ENCODE data around the gene KDM8.

DNA sequence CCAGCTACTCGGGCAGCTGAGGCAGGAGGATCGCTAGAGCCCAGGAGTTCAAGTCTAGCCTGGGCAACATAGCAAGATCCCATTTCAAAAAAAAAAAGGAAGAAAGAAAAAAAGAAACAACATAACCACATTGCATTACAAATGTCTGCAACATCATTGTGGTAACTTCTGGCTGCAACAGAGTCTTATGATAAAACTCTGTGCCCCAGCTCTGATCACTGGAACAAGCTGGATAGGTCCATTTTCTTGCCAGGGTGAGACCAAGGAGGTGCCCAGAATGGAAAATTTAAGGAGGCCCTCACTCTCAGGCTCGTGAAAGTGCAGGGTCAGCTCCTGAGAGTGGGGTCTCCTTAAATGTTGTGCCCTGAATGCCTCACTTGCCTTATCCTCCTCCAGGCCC is 37.8 kb upstream of the KDM8 start:
- TF ChIP-seq POLR2A (IDR thresholded peaks at IDR 0.05; ENCODE audit: low read depth) (no peak), POLR2AphosphoS5 (IDR thresholded peaks at IDR 0.05) (no peak), EP300 (IDR thresholded peaks at IDR 0.05) (no peak)
- TF ChIP-seq, protein P1, sequence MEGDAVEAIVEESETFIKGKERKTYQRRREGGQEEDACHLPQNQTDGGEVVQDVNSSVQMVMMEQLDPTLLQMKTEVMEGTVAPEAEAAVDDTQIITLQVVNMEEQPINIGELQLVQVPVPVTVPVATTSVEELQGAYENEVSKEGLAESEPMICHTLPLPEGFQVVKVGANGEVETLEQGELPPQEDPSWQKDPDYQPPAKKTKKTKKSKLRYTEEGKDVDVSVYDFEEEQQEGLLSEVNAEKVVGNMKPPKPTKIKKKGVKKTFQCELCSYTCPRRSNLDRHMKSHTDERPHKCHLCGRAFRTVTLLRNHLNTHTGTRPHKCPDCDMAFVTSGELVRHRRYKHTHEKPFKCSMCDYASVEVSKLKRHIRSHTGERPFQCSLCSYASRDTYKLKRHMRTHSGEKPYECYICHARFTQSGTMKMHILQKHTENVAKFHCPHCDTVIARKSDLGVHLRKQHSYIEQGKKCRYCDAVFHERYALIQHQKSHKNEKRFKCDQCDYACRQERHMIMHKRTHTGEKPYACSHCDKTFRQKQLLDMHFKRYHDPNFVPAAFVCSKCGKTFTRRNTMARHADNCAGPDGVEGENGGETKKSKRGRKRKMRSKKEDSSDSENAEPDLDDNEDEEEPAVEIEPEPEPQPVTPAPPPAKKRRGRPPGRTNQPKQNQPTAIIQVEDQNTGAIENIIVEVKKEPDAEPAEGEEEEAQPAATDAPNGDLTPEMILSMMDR (IDR thresholded peaks at IDR 0.05) = no peak
